HEK293T (cell line): Measurements from ENCODE around the gene WIPF2.
"Not testable (repeated sequence)": the region's sequence is repeated elsewhere in the genome, so short reads cannot be mapped to it uniquely, and the experiment has no call there.

Source experiments
- BHLHE40 ChIP-seq: fragments of 450-650 bp; IDR thresholded peaks from 2 replicates; pipeline ENCODE4 v1.6.1; 2016; ENCODE audit warnings: mild to moderate bottlenecking, moderate library complexity, borderline replicate concordance
- ELF4 ChIP-seq: fragments of 450-650 bp; IDR thresholded peaks from 2 replicates; pipeline ENCODE4 v1.6.1; 2017; ENCODE audit warnings: antibody characterized with exemption
- FOXA1 ChIP-seq: fragments of 450-650 bp; IDR thresholded peaks from 2 replicates; pipeline ENCODE4 v1.6.1; 2016; ENCODE audit warnings: mild to moderate bottlenecking
- FOXK2 ChIP-seq: fragments of 450-650 bp; IDR thresholded peaks from 2 replicates; pipeline ENCODE4 v1.6.1; 2016; ENCODE audit warnings: mild to moderate bottlenecking
- FOXM1 ChIP-seq: fragments of 450-650 bp; IDR thresholded peaks from 2 replicates; pipeline ENCODE4 v1.6.1; 2017; ENCODE audit warnings: mild to moderate bottlenecking, borderline replicate concordance
- L3MBTL2 ChIP-seq: fragments of 450-650 bp; conservative IDR thresholded peaks from 2 replicates; pipeline ENCODE4 v1.6.1; 2016; ENCODE audit warnings: mild to moderate bottlenecking
- SP1 ChIP-seq: fragments of 450-650 bp; IDR thresholded peaks from 2 replicates; pipeline ENCODE4 v1.6.1; 2017
- SUZ12 ChIP-seq: fragments of 450-650 bp; IDR thresholded peaks from 2 replicates; pipeline ENCODE4 v1.6.1; 2016; ENCODE audit warnings: mild to moderate bottlenecking
- TARDBP ChIP-seq: fragments of 450-650 bp; IDR thresholded peaks from 2 replicates; pipeline ENCODE4 v1.6.1; 2016
- ZNF384 ChIP-seq: fragments of 450-650 bp; IDR thresholded peaks from 2 replicates; pipeline ENCODE4 v1.6.1; 2016

DNA sequence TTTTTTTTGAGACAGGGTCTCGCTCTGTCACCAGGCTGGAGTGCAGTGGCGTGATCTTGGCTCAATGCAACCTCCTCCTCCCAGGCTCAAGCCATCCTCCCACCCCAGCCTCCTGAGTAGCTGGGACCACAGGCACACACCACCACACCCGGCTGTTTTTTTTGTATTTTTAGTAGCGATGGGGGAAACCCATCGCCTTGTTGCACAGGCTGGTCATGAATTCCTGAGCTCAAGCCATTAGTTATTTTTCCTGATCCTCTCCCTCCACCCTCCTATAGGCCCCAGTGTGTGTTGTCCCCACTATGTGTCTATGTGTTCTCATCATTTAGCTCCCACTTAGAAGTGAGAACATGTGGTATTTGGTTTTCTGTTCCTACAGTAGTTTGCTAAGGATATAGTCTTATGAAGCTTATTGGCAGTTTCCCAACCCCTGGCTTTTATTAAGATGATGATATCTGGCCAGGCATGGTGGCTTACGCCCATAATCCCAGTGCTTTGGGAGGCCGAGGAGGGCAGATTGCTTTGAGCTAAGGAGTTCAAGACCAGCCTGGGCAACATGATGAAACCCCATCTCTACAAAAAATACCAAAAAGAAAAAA is 80.2 kb downstream of the WIPF2 start:
- not testable (repeated sequence) for TF ChIP-seq ELF4, FOXK2, FOXM1, FOXA1, ZNF384, TARDBP, SP1, L3MBTL2, SUZ12, BHLHE40
